ENCODE measurements around the gene INPP5A. TPM values are rescaled to one million over a fixed set of nuclear protein-coding genes. Genes with fewer than 3 reads are reported as not detected.
"Not testable (repeated sequence)": the region's sequence is repeated elsewhere in the genome, so short reads cannot be mapped to it uniquely, and the experiment has no call there.

INPP5A gene
- total RNA-seq, 1 experiment from 2014 or later: 7.6 TPM

- Histone ChIP-seq H3K36me3 (no peaks in the 10 kb centered on the region), H3K27me3 (no peaks in the 10 kb centered on the region), H3K9me3 (no peaks in the 10 kb centered on the region), H3K4me3 (no peak overlapping the region)
- DNase-seq: no peak
Observed at GRCh38 chr10:132677096-132677472, 139.5 kb downstream of the INPP5A start.

- no peak for DNase-seq
- no peak overlapping the region for H3K4me3 ChIP-seq
- H3K9me3 ChIP-seq: no peaks in the 10 kb centered on the region
Observed at GRCh38 chr10:132677473-132678227, 140.1 kb downstream of the INPP5A start.

GRCh38 chr10:132678436-132679216 is 141.0 kb downstream of the INPP5A start:
- no peaks in the 10 kb centered on the region for H3K36me3 ChIP-seq
- no peaks in the 10 kb centered on the region for H3K27me3 ChIP-seq
- H3K9me3 ChIP-seq: no peaks in the 10 kb centered on the region
- DNase-seq: no peak
- H3K4me3 ChIP-seq: no peak overlapping the region

More at GRCh38 chr10:132677473-132678227, 140.1 kb downstream of the INPP5A start:
- Histone ChIP-seq H3K27me3 (no peaks in the 10 kb centered on the region), H3K36me3 (no peaks in the 10 kb centered on the region)

GRCh38 chr10:132679217-132679595 is 141.6 kb downstream of the INPP5A start:
- H3K9me3 ChIP-seq: no peaks in the 10 kb centered on the region
- H3K27me3 ChIP-seq: no peaks in the 10 kb centered on the region
- H3K4me3 ChIP-seq: no peak overlapping the region
- no peak for DNase-seq
- H3K36me3 ChIP-seq: no peaks in the 10 kb centered on the region

GRCh38 chr10:132679640-132680039 is 142.1 kb downstream of the INPP5A start:
- no peaks in the 10 kb centered on the region for H3K9me3 ChIP-seq
- no peaks in the 10 kb centered on the region for H3K27me3 ChIP-seq
- no peak for DNase-seq
- H3K36me3 ChIP-seq: no peaks in the 10 kb centered on the region
- H3K4me3 ChIP-seq: no peak overlapping the region

DNA sequence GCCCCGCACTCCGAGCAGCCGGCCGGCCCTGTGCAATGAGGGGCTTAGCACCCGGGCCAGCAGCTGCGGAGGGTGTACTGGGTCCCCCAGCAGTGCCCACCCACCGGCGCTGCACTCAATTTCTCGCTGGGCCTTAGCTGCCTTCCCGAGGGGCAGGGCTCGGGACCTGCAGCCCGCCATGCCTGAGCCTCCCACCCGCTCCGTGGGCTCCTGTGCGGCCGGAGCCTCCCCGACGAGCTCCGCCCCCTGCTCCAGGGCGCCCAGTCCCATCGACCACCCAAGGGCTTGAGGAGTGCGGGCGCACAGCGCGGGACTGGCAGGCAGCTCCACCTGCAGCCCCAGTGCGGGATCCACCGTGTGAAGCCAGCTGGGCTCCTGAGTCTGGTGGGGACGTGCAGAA is 143.2 kb downstream of the INPP5A start:
- not testable (repeated sequence) for H3K9me3 ChIP-seq, DNase-seq, H3K4me3 ChIP-seq, H3K36me3 ChIP-seq, H3K27me3 ChIP-seq

- H3K4me3 ChIP-seq: no peak overlapping the region
- H3K36me3 ChIP-seq: no peaks in the 10 kb centered on the region
- no peaks in the 10 kb centered on the region for H3K9me3 ChIP-seq
- DNase-seq: no peak
- H3K27me3 ChIP-seq: no peaks in the 10 kb centered on the region
Observed at GRCh38 chr10:132681858-132682755, 144.5 kb downstream of the INPP5A start.

GRCh38 chr10:132684164-132684891 is 146.7 kb downstream of the INPP5A start:
- H3K9me3 ChIP-seq: no peaks in the 10 kb centered on the region
- no peak for DNase-seq

GRCh38 chr10:132685101-132685891 is 147.7 kb downstream of the INPP5A start:
- H3K9me3 ChIP-seq: no peaks in the 10 kb centered on the region
- H3K27me3 ChIP-seq: no peaks in the 10 kb centered on the region
- DNase-seq: no peak
- no peak overlapping the region for H3K4me3 ChIP-seq
- H3K36me3 ChIP-seq: no peaks in the 10 kb centered on the region

More at GRCh38 chr10:132684164-132684891, 146.7 kb downstream of the INPP5A start:
- no peaks in the 10 kb centered on the region for H3K36me3 ChIP-seq
- no peak overlapping the region for H3K4me3 ChIP-seq
- no peaks in the 10 kb centered on the region for H3K27me3 ChIP-seq

DNA sequence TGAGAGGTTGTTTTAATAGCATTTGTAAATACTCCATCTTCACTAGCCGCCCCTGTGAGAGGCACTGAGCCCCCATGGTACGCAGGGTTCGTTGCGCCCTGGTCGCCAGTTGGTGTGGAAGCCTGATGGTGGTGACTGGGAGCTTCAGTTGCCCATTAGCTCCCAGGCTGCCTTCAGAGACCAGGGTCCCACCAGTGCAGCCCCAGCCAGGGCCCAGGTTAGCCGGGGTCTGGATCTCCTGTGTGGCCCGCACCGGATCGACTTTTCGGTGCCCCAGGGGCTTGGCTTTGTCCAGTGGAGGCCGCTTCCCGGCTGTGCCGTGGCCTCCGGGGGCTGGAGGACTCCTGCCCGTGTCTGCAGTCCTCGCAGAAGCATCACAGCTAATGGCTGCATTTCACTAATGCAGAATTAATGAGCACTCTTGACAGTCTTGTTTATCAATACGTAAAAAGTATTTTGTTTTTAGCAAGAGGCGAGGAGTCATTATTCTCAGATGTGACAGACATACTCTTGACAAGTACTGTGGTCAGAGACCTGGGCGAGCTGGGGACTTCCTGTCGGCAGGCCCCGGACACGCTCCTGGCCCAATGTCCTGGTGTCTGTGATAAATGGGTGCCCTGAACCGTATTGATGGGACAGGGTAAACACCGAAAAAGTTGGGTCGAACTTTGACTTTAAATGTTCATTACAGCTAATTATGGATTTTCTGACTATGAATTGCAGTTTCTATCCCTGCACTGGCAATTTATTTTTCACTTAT is 148.5 kb downstream of the INPP5A start:
- H3K9me3 ChIP-seq: no peaks in the 10 kb centered on the region
- no peak for DNase-seq
- no peak overlapping the region for H3K4me3 ChIP-seq
- no peaks in the 10 kb centered on the region for H3K36me3 ChIP-seq
- H3K27me3 ChIP-seq: no peaks in the 10 kb centered on the region

DNA sequence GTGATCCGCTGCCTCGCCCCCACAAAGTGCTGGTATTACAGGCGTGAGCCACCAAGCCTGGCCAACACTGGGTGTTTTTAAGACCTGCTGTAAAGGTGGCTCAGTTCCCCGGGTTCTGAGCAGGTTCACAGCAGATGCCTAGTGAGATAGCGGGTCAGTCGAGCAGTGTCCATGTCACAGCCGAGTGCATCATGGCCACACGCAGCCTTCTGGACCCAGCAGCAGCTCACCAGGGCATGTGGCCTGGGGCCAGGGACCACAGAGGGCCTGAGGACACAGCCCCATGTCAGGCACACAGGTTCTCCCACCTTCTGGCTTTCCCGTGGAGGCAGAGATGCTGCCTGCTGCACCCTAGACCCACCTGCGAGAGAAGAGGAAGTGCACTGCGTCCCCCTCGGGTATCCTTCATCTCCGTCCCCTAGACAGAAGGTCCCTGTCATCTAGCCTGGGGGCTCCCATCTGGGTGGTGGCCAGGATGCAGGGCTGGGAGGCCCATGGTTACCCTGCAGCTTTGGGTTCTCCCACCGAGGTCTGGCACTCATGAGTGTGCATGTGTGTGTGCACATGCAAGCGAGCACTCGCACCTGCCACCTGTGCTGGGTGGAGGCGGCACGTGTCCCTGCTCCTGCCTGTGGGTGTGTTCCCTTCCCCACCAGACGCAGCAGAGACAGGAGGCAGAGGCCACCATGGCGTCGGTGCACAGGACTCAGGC is 149.8 kb downstream of the INPP5A start:
- no peak for DNase-seq
- no peak overlapping the region for H3K4me3 ChIP-seq
- H3K27me3 ChIP-seq: no peaks in the 10 kb centered on the region
- no peaks in the 10 kb centered on the region for H3K9me3 ChIP-seq
- no peaks in the 10 kb centered on the region for H3K36me3 ChIP-seq

- Histone ChIP-seq H3K9me3 (no peaks in the 10 kb centered on the region), H3K27me3 (no peaks in the 10 kb centered on the region), H3K4me3 (no peak overlapping the region), H3K36me3 (no peaks in the 10 kb centered on the region)
- no peak for DNase-seq
Observed at GRCh38 chr10:132687893-132688579, 150.4 kb downstream of the INPP5A start.

DNA sequence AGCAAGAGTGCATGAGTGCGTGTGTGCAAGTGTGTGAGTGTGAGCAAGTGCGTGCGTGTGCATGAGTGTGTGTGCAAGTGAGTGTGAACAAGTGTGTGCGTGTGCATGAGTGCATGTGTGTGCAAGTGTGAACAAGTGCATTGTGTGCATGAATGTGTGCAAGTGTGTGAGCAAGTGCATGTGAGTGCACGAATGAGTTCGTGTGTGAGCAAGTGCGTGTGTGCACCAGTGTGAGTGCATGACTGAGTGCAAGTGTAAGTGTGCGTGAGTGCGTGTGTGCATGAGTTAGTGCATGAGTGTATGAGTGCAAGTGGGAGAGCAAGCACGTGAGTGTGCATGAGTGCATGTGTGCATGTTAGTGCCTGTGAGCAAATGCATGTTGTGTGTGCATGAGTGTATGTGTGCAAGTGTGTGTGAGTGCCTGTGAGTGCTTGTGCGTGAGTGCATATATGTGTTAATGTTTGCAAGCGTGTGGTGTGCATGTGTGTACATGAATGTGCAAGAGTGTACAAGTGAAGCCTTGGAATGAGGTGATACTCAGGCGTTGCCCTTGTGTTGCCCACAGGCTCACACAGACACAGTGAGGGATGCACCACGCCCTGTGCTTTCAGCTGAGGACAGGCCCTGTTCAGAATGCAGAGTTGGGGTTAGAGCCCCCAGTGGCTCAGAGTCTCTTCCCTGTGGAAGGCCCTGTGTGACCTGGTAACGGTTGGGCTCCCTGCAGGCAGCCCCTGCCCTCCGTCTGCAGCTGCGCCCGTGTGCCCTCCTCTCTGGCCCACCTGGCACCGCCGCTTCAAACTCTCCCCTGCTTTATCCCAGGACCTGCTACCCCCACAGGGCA is 151.2 kb downstream of the INPP5A start:
- Histone ChIP-seq H3K36me3 (no peaks in the 10 kb centered on the region), H3K4me3 (no peak overlapping the region)
- no peak for DNase-seq

More for the DNA sequence above, 151.2 kb downstream of the INPP5A start:
- H3K9me3 ChIP-seq: no peaks in the 10 kb centered on the region
- no peaks in the 10 kb centered on the region for H3K27me3 ChIP-seq
